ENCODE measurements around the gene GLA.

Gene GLA

GRCh38 chrX:101395789-101396188 lies 11.9 kb downstream of the GLA start:
- no peak for DNase-seq

GRCh38 chrX:101394372-101394771 lies 13.4 kb downstream of the GLA start:
- no peak for DNase-seq

- DNase-seq: no peak
Measured at GRCh38 chrX:101393530-101394305, 14.0 kb downstream of the GLA start.

GRCh38 chrX:101391831-101392230 lies 15.9 kb downstream of the GLA start:
- no peak for DNase-seq

GRCh38 chrX:101390664-101391525 lies 16.8 kb downstream of the GLA start, which contains the start of gene RPL36A:
RPL36A (plus strand) TSS chrX:101391011; CDS start chrX:101391044, 33 bp downstream.
- DNase-seq: peak; percentile 92

- DNase-seq: no peak
Measured at GRCh38 chrX:101388604-101389003, 19.1 kb downstream of the GLA start.

- no peak for DNase-seq
Measured at GRCh38 chrX:101386542-101386885, 21.2 kb downstream of the GLA start.

GRCh38 chrX:101385795-101386541 lies 21.8 kb downstream of the GLA start, which contains the start of gene BTK:
BTK (minus strand) TSS chrX:101386191; CDS start chrX:101375284, 10,907 bp downstream.
- DNase-seq: no peak

GRCh38 chrX:101385026-101385684 lies 22.6 kb downstream of the GLA start:
- DNase-seq: no peak

- DNase-seq: no peak
Measured at GRCh38 chrX:101383679-101384205, 24.0 kb downstream of the GLA start.

GRCh38 chrX:101377547-101377946 lies 30.2 kb downstream of the GLA start:
- DNase-seq: no peak

GRCh38 chrX:101370888-101371504 lies 36.7 kb downstream of the GLA start:
- DNase-seq: no peak

GRCh38 chrX:101369687-101370086 lies 38.0 kb downstream of the GLA start:
- no peak for DNase-seq

GRCh38 chrX:101368800-101369199 lies 38.9 kb downstream of the GLA start:
- DNase-seq: no peak

- no peak for DNase-seq
Measured at GRCh38 chrX:101365301-101365795, 42.4 kb downstream of the GLA start.

- no peak for DNase-seq
Measured at GRCh38 chrX:101362757-101363156, 45.0 kb downstream of the GLA start.

- DNase-seq: no peak
Measured at GRCh38 chrX:101362116-101362515, 45.6 kb downstream of the GLA start.

- DNase-seq: no peak
Measured at GRCh38 chrX:101360390-101360789, 47.3 kb downstream of the GLA start.

GRCh38 chrX:101359966-101360365 lies 47.8 kb downstream of the GLA start:
- no peak for DNase-seq

- no peak for DNase-seq
Measured at GRCh38 chrX:101357166-101357795, 50.4 kb downstream of the GLA start.

GRCh38 chrX:101349193-101349562 lies 58.5 kb downstream of the GLA start:
- DNase-seq: no peak

Data from NCI-H345 (cell line).